ENCODE measurements around the gene EFCAB8. TPM values are rescaled to one million over a fixed set of nuclear protein-coding genes. Genes with fewer than 3 reads are reported as not detected.

EFCAB8 gene
- total RNA-seq, 1 donor from 2014 or later, result 0.72 TPM

- no peak overlapping the region for H3K4me3 ChIP-seq
- no peaks in the 10 kb centered on the region for H3K4me1 ChIP-seq
- no peak for TF ChIP-seq CTCF (IDR thresholded peaks at IDR 0.05)
- H3K27me3 ChIP-seq, result no peaks in the 10 kb centered on the region
- H3K36me3 ChIP-seq, result no peaks in the 10 kb centered on the region
- no peak overlapping the region for H3K27ac ChIP-seq
- no peak for ATAC-seq
- intact Hi-C loops (cut with DNase I), result no loop called here
- H3K9me3 ChIP-seq, result peaks cover 5% of the 10 kb centered on the region
- no peak for DNase-seq
These were observed 132.7 kb downstream of the EFCAB8 start for GRCh38 chr20:32991383-32991782.

DNA sequence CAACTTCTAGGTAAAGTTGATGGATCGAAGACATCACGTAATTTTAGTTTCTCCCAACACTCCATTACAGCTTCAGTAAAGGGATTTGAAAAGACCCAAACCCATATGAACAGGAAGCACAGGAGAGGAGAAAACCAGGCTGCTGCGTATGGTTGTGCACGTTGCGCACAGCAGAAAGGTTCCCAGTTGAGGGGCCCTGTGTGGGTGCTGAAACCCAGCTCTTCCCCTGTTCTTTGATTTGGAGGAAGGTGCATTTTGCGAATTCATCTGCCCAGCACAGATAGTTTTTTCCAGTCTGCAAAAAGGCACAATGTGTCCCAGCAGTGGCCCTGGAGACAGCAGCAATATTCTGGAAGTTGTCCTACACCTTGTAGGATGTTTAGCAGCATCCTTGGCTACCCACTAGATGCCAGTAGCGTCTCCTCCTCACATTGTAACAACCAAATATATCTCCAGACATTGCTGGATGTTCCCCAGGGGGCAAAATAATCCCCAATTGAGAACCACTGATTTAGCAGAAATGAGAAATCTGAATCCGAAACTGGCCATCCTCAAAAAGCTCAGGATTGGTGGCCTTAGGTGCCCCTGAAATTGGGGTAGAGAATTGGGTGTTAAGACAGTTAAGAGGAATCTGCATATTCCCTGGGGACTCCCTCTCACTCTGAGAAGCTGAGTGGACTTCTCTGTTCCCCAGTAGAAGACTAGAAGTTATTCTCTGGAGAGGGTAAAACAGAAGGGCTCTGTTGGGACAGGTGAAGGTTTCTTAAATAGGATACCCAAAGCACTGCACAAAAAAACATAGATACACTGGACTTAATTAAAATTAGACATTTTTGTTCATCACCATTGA, 133.3 kb downstream of the EFCAB8 start:
- Histone ChIP-seq H3K4me1 (no peaks in the 10 kb centered on the region), H3K9me3 (peaks cover 5% of the 10 kb centered on the region), H3K4me3 (no peak overlapping the region), H3K27me3 (no peaks in the 10 kb centered on the region), H3K27ac (no peak overlapping the region), H3K36me3 (no peaks in the 10 kb centered on the region)
- no peak for TF ChIP-seq CTCF (IDR thresholded peaks at IDR 0.05)
- intact Hi-C loops (cut with DNase I), result no loop called here
- DNase-seq (no peak), ATAC-seq (no peak)

- Histone ChIP-seq H3K4me3 (no peak overlapping the region), H3K27ac (no peak overlapping the region), H3K4me1 (no peaks in the 10 kb centered on the region), H3K36me3 (no peaks in the 10 kb centered on the region), H3K9me3 (peaks cover 5% of the 10 kb centered on the region), H3K27me3 (no peaks in the 10 kb centered on the region)
- no peak for TF ChIP-seq CTCF (IDR thresholded peaks at IDR 0.05)
- intact Hi-C loops (cut with DNase I), result no loop called here
- ATAC-seq, result no peak
- no peak for DNase-seq
These were observed 134.8 kb downstream of the EFCAB8 start for GRCh38 chr20:32993496-32994050.

- no peak overlapping the region for H3K4me3 ChIP-seq
- TF ChIP-seq CTCF (IDR thresholded peaks at IDR 0.05), result no peak
- H3K27ac ChIP-seq, result no peak overlapping the region
- intact Hi-C loops (cut with DNase I), result no loop called here
- H3K9me3 ChIP-seq, result peaks cover 5% of the 10 kb centered on the region
- no peaks in the 10 kb centered on the region for H3K4me1 ChIP-seq
- H3K27me3 ChIP-seq, result no peaks in the 10 kb centered on the region
- DNase-seq (no peak), ATAC-seq (no peak)
- H3K36me3 ChIP-seq, result no peaks in the 10 kb centered on the region
These were observed 137.1 kb downstream of the EFCAB8 start for GRCh38 chr20:32995802-32996201.

DNA sequence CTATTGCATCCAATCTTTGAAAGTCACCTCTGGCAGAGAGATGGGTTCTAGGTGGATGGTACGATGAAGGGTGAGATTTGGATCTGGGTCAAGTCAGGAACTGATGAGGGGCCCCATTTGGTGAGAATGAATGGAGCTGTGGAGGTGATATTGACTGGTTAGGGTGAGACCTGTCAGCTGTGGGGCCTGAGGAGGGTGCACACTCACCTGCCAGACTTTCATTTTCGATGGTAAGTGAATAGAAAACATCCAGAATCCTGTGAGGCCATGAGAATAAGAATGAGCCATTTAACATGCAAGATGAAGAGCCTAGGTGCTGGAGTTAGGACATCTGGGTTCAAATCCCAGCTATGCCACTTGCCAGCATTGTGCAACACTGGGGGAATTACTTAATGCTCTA, 138.7 kb downstream of the EFCAB8 start:
- no peak for ATAC-seq
- TF ChIP-seq CTCF (IDR thresholded peaks at IDR 0.05), result no peak
- Histone ChIP-seq H3K4me3 (no peak overlapping the region), H3K36me3 (no peaks in the 10 kb centered on the region), H3K27ac (no peak overlapping the region), H3K9me3 (peaks cover 5% of the 10 kb centered on the region), H3K27me3 (no peaks in the 10 kb centered on the region), H3K4me1 (no peaks in the 10 kb centered on the region)
- no peak for DNase-seq
- intact Hi-C loops (cut with DNase I), result no loop called here

Data from upper lobe of right lung (tissue), 1 donor.